ENCODE results near the gene SUGT1. TPM values are rescaled to one million over a fixed set of nuclear protein-coding genes. Genes with fewer than 3 reads are reported as not detected.

SUGT1 gene
- total and polyA plus RNA-seq, 10 of the 15 experiments (the other 5 are each of a cell fraction or from before 2014, with no cell fraction given): 46.7 to 122 (median 77.3) TPM

DNA sequence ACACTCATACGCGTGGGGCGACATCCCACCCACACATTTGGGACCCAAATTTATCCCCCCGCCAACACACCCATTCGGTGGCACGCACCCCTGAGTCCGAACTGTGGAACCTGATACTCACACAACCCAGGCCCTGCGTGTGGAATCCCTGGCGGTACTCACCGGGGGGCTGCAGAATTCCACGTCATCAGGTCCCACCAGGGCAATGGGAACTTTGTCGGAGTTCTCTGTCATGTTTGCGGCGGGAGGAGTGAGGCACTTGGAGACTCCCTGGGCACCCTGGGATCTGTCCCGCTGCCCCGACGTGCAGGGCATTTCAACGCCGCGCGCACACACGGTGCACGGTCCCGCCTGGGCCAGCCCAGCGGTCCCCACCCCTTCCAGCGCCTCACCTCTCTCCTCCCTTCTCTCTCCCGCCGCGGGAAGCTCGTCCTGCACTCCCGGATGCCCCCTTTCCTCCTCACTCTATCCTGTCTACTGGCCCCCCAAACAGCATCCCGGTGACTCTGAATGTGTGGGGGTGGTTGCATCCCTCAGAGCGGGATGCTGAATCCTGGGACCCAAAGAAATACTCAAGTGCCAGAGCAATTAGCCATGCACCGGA, 86.9 kb downstream of the SUGT1 start, which contains the start of gene CNMD:
Gene CNMD, minus strand, starts transcription at position 353 of the 604 bp plus-strand sequence. Its CDS starts 119 bp downstream, at position 234.
- Histone ChIP-seq H3K36me3 (ENCODE audit: control insufficient read depth in 2 of 2, insufficient read depth in 2 of 2, low read length in 1 of 2) (no peaks in the 10 kb centered on the region), H3K4me1 (ENCODE audit: control insufficient read depth, insufficient read depth, low read length) (no peaks in the 10 kb centered on the region; the same call in 1 of the 2 replicates), H2AFZ (ENCODE audit: control insufficient read depth, low read depth, low read length) (no peak within 1 kb of the TSS), H4K20me1 (ENCODE audit: control insufficient read depth, insufficient read depth) (no peaks in the 10 kb centered on the region), H3K27me3 (replicated peaks in 1 of 2; ENCODE audit: control insufficient read depth in 2 of 2, insufficient read depth in 2 of 2, low read length in 1 of 2) (peaks cover 2 to 14% of the 10 kb centered on the region in 2 experiments; a peak in 3 of 4 replicates), H3K4me2 (ENCODE audit: control insufficient read depth, insufficient read depth) (peak within 1 kb of the TSS; percentile 48; the same call in 1 of the 2 replicates), H3K79me2 (ENCODE audit: control insufficient read depth, insufficient read depth, low read length) (no peaks in the 10 kb centered on the region), H3K9ac (ENCODE audit: control insufficient read depth, insufficient read depth, low read length) (no peak within 1 kb of the TSS), H3K4me3 (no peak within 1 kb of the TSS), H3K9me3 (replicated peaks; ENCODE audit: control insufficient read depth, insufficient read depth, low read length) (no peaks in the 10 kb centered on the region), H3K27ac (ENCODE audit: control insufficient read depth, insufficient read depth) (no peak within 1 kb of the TSS)
- ATAC-seq (no peak), FAIRE-seq (no peak), DNase-seq (ENCODE audit: low read depth, low spot score) (no peak)
- in situ Hi-C loops (cut with MboI): no loop called here
- TF ChIP-seq PBX3 (IDR thresholded peaks at IDR 0.05; ENCODE audit: insufficient replicate concordance, low read depth, low read length): no peak
- TF ChIP-seq TCF3 (IDR thresholded peaks at IDR 0.05; ENCODE audit: borderline replicate concordance, insufficient read depth, low read depth, low read length): no peak
- no peak for TF ChIP-seq PAX5 (IDR thresholded peaks at IDR 0.05; ENCODE audit: borderline replicate concordance, low read depth, low read length)
- no peak for TF ChIP-seq CREM (IDR thresholded peaks at IDR 0.05; ENCODE audit: low read depth)
- TF ChIP-seq PML (IDR thresholded peaks at IDR 0.05; ENCODE audit: low read length): no peak
- no peak for TF ChIP-seq BHLHE40 (IDR thresholded peaks at IDR 0.05; ENCODE audit: borderline replicate concordance in 1 of 2, low read depth in 2 of 2, low read length in 1 of 2)
- TF ChIP-seq TAF1 (IDR thresholded peaks at IDR 0.05; ENCODE audit: borderline replicate concordance, low read depth, low read length): no peak
- no peak for TF ChIP-seq SP1 (IDR thresholded peaks at IDR 0.05; ENCODE audit: low read depth, low read length)
- no peak for TF ChIP-seq HDAC6 (IDR thresholded peaks at IDR 0.05; ENCODE audit: unreplicated experiment)
- no peak for TF ChIP-seq NR2F1 (conservative IDR thresholded peaks at IDR 0.05)
- SMC1A ChIA-PET (ENCODE audit: uncharacterized antibody, unreplicated experiment): interaction anchor here (0.7 to 9.0 kb wide), 9 partner anchors 12 to 132 kb away, joined by 3 to 134 read pairs (median 7); no protein-coding TSS in a partner anchor
- POLR2A ChIA-PET: interaction anchor here (1.4 kb wide), 1 partner anchor 74 kb away, joined by 3 read pairs; no protein-coding TSS in a partner anchor
- RAD21 ChIA-PET (ENCODE audit: unreplicated experiment): interaction anchor here (1.4 to 3.4 kb wide), 4 partner anchors 13 to 74 kb away, joined by 9 to 46 read pairs (median 12); no protein-coding TSS in a partner anchor
- 46% methylated on average over 34 of the region's 34 CpGs for WGBS (ENCODE audit: insufficient coverage, insufficient replicate concordance, low lambda C conversion rate, missing lambda C conversion rate)
- CTCF ChIA-PET: interaction anchor here (0.7 to 10.0 kb wide), 6 partner anchors 13 to 76 kb away, joined by 3 to 78 read pairs (median 32); no protein-coding TSS in a partner anchor
- no TSS peak for BruUV-seq (replicated peaks)
- intact Hi-C loops (cut with micrococcal nuclease; ENCODE audit: unreplicated experiment): loop anchor here (2.0 to 5.0 kb wide), 2 partner anchors 68 to 75 kb away; no protein-coding TSS in a partner anchor

Data from GM12878 (cell line).